Glutamatergic neuron (in vitro differentiated cells): ENCODE measurements around the gene SELP. TPM values are rescaled to one million over a fixed set of nuclear protein-coding genes. Genes with fewer than 3 reads are reported as not detected.

Experiments
- DNase-seq: peaks from one replicate; pipeline ENCODE4 v3.0.0; 2022
- H3K27ac Mint-ChIP-seq: one replicate; pipeline ENCODE4 v1.8.0; 2020; ENCODE audit warnings: mild to moderate bottlenecking, mixed read lengths, inconsistent platforms; ENCODE audit not compliant: unreplicated experiment
- H3K27me3 Mint-ChIP-seq: one replicate; pipeline ENCODE4 v1.8.0; 2020; ENCODE audit warnings: mild to moderate bottlenecking, moderate library complexity, mixed read lengths, inconsistent platforms; ENCODE audit not compliant: unreplicated experiment
- H3K36me3 Mint-ChIP-seq: one replicate; pipeline ENCODE4 v1.8.0; 2020; ENCODE audit warnings: mild to moderate bottlenecking, mixed read lengths, inconsistent platforms; ENCODE audit not compliant: unreplicated experiment
- H3K4me1 Mint-ChIP-seq: one replicate; pipeline ENCODE4 v1.8.0; 2020; ENCODE audit warnings: mild to moderate bottlenecking, low read depth, mixed read lengths, inconsistent platforms; ENCODE audit not compliant: unreplicated experiment
- H3K4me3 Mint-ChIP-seq: one replicate; pipeline ENCODE4 v1.8.0; 2020; ENCODE audit warnings: mild to moderate bottlenecking, mixed read lengths, inconsistent platforms; ENCODE audit not compliant: unreplicated experiment
- H3K9me3 Mint-ChIP-seq: one replicate; pipeline ENCODE4 v1.8.0; 2020; ENCODE audit warnings: mild to moderate bottlenecking, moderate library complexity, mixed read lengths, inconsistent platforms; ENCODE audit not compliant: unreplicated experiment
- CTCF ChIP-seq: fragments of 200-600 bp; sonication (generic); IDR thresholded peaks from one replicate; pipeline ENCODE4 v1.5.0; 2021; ENCODE audit not compliant: partially characterized antibody, unreplicated experiment
- total RNA-seq: library from RNA; stranded (reverse); fragmentation: NEBNext Ultra II Directional; extraction: Animal tissue kit (Norgen Biotek cat#: 25700); gene quantifications from one replicate; pipeline ENCODE4 v1.2.1, GENCODE V29; 2021; ENCODE audit not compliant: unreplicated experiment

The SELP gene
- total RNA-seq, 1 donor from 2014 or later = not detected

- H3K4me3 Mint-ChIP-seq = no peak overlapping the region
- no peak for DNase-seq
- H3K4me1 Mint-ChIP-seq = no peaks in the 10 kb centered on the region
- TF ChIP-seq CTCF = no peak
- no peaks in the 10 kb centered on the region for H3K9me3 Mint-ChIP-seq
- H3K27ac Mint-ChIP-seq = no peak overlapping the region
- no peaks in the 10 kb centered on the region for H3K36me3 Mint-ChIP-seq
- H3K27me3 Mint-ChIP-seq = no peaks in the 10 kb centered on the region
These were observed 25.0 kb downstream of the SELP start for GRCh38 chr1:169604781-169605560.

- no peaks in the 10 kb centered on the region for H3K27me3 Mint-ChIP-seq
- no peak for DNase-seq
- H3K4me1 Mint-ChIP-seq = no peaks in the 10 kb centered on the region
- no peak for TF ChIP-seq CTCF
- H3K9me3 Mint-ChIP-seq = no peaks in the 10 kb centered on the region
- H3K4me3 Mint-ChIP-seq = no peak overlapping the region
- H3K27ac Mint-ChIP-seq = no peak overlapping the region
- H3K36me3 Mint-ChIP-seq = no peaks in the 10 kb centered on the region
These were observed 28.6 kb downstream of the SELP start for GRCh38 chr1:169601096-169601881.

GRCh38 chr1:169595764-169596711 lies 33.9 kb downstream of the SELP start:
- Mint-ChIP-seq H3K36me3 (no peaks in the 10 kb centered on the region), H3K4me3 (no peak overlapping the region)
- DNase-seq = no peak

GRCh38 chr1:169594391-169594790 lies 35.5 kb downstream of the SELP start:
- TF ChIP-seq CTCF = no peak
- Mint-ChIP-seq H3K9me3 (no peaks in the 10 kb centered on the region), H3K27me3 (no peaks in the 10 kb centered on the region), H3K36me3 (no peaks in the 10 kb centered on the region), H3K4me3 (no peak overlapping the region), H3K4me1 (no peaks in the 10 kb centered on the region), H3K27ac (no peak overlapping the region)
- DNase-seq = no peak

More at GRCh38 chr1:169595764-169596711, 33.9 kb downstream of the SELP start:
- TF ChIP-seq CTCF = no peak
- Mint-ChIP-seq H3K9me3 (no peaks in the 10 kb centered on the region), H3K27me3 (no peaks in the 10 kb centered on the region), H3K4me1 (no peaks in the 10 kb centered on the region), H3K27ac (no peak overlapping the region)
